HPDE6-E6E7 (cell line): ENCODE data around the gene ARRDC5.
A peak's percentile ranks its signal among the peaks of the same experiment; 100 is the strongest.
"Not testable (repeated sequence)": the region's sequence is repeated elsewhere in the genome, so short reads cannot be mapped to it uniquely, and the experiment has no call there.

Source experiments
- DNase-seq: peaks from one replicate; pipeline ENCODE4 v3.0.0; 2011; ENCODE audit warnings: missing footprints; ENCODE audit errors: extremely low spot score

Gene ARRDC5

DNA sequence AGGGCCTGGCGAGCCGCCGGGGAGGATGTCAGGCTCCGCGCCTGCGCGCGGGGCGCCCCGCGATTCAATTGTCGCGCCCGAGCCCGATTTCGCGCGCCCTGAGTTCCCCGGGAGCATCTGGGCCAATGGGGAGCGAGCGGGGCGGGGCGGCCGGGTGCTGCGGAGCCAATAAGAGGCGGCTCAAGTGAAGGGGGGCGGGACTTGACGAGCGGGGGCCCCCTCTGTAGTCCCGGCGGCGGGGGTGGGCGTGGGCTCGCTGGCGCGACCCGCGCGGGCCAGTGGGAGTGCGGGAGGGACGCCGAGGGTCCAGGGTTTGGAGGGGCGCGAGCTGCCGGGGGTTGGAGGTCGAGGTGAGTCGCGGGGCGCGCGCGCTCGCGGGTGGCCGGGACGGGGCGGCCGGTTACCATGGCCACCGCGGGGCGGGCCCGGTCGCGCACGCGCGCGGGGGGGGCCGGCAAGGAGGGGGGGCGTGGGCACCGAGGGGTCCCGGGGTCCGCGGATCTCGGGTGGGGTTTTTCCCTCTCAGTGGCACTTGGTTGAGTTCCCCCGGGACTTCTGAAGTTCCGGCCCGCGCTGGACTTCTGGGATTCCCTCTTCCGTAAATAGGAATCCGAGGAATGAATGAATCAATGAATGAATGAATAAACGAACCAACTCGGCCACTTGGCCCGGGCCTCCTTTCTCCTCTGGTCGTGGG, 7.3 kb upstream of the ARRDC5 start:
- peak; percentile 75 for DNase-seq

DNA sequence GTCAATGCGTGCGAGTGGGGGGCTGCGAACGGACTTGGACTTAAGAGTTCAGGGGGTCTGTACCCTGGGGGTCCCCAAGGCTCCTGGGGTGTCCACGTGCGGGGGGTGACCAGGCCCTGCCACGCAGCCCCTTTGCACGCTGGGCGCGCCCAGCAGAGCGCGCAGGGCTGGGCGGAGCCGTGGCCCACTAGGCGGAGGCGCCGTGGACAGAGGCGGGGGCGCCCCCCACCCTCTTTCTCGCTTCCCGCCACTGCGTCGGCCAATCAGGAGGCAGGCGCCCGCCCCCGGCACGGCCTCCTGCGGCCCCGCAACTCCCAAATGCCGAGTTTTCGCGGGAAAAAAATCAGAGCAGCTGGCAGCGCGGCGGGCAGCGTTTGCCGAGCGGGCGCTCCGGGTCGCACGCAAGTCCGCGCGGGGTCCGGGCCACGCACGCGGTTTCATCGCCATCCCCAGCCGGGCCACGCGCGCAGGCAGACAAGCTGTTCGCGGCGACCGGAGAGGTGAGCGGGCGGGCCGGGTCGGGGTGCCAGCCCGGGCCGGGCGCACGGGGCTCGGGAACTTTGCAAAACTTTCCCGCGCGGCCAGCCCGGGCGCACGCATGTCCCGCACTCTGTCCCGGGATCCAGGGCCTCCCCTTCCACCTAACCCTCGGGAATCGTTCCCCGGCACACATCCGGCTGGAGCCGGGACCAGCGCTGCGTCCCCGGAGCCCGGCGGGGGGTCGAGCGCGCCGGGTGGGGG, 6.6 kb upstream of the ARRDC5 start, which contains the start of gene UHRF1:
TSS of gene UHRF1 (plus strand) at position 346 of the 741 bp plus-strand sequence. CDS start 1,385 bp downstream, outside the sequence.
- no peak for DNase-seq

DNA sequence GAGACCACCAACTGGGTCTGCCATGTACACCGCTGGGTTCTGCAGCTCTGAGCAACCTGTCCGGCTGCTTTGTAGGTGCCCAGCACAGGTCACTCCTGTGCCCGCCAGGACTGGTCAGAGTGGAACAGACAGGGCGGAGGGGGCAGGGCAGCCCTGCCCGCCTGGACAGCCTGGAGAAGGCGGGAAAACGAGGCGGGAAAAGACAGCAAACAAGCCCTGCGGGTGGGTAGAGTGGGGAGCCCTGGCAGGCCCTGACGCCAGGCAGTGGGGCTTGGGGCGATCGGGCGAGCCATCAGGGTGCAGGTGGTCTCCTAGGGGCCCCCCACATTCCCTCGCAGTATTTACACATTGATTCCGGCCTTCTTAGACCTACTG, 6.1 kb upstream of the ARRDC5 start:
- no peak for DNase-seq

DNA sequence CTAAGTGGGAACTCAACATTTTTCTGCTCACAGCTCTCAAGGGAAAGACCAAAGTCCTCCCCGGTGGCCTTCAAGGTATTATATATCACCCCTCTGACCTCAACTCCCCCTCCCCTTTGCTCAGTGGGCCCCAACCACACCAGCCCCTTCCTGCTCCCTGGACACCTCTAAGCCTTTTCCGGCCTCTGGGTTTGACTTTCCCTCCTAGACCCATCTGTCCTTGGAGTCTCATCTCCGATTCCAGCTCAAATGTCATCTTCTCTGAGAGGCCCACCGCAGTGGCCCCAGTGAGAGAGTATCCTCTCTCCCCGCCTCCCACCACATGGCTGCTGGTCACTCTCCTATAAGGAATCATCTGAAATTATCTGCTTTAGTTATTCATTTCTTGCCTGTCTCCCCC, 5.7 kb upstream of the ARRDC5 start:
- no peak for DNase-seq

DNA sequence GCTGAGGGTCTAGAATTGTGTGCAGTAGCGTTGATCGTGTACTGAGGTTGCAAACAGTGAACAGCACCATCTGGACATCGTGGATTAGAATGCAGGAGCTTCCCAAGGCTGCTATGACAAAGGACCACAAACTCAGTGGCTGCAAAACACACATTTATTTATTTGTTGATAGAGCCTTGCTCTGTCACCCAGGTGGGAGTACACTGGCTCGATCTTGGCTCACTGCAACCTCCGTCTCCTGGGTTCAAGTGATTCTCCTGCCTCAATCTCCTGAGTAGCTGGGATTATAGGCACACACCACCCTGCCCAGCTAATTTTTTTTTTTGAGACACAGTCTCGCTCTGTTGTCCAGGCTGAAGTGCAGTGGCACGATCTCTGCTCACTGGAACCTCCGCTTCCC, 4.3 kb upstream of the ARRDC5 start:
- no peak for DNase-seq

DNA sequence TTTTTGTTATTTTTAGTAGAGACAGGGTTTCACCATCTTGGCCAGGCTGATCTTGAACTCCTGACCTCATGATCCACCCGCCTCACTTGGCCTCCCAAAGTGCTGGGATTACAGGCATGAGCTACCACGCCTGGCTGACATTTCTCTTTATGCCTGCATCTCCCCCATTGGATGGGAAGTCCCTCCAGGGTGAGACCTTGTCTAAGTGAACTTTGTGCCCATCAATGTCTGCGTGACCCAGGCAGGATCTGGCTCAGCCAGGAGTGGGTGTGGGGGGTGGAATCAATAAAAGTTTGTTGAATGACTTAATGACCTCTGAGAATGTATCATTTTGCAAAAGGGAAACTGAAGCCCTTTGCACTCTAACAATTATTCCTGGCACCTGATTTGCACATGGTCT, 1.8 kb upstream of the ARRDC5 start:
- DNase-seq = no peak

DNA sequence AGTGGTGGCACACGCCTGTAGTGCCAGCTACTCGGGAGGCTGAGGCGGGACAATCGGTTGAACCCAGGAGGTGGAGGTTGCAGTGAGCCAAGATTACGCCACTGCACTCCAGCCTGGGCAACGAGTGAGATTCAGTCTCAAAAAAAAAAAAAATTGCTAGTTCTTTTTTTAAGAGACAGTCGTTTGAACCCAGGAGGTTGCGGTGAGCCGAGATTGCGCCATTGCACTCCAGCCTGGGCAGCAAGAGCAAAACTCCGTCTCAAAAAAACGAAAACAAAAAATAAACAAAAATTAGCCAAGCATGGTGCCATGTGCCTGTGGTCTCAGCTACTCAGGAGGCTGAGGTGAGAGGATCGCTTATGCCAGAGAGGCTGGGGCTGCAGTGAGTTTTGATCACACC, 1.8 kb downstream of the ARRDC5 start:
- not testable (repeated sequence) for DNase-seq

DNA sequence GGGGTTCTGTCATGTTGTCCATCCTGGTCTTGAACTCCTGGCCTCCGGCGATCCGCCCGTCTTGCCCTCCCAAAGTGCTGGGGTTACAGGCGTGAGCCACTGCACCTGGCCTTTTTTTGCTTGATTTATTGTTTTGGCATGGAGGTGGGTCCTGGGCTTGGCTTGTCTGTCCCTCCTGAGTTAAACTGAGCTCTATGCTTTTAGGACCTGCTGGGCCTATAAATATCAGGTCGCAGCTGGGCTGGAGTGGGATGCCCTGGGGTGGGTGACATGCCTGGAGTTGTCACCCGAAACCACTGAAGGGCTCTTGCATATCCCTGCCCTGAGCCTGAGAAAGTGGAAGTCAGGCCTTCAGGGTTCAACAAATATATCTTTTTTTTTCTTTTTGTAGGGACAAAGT, 5.5 kb downstream of the ARRDC5 start:
- DNase-seq = no peak

DNA sequence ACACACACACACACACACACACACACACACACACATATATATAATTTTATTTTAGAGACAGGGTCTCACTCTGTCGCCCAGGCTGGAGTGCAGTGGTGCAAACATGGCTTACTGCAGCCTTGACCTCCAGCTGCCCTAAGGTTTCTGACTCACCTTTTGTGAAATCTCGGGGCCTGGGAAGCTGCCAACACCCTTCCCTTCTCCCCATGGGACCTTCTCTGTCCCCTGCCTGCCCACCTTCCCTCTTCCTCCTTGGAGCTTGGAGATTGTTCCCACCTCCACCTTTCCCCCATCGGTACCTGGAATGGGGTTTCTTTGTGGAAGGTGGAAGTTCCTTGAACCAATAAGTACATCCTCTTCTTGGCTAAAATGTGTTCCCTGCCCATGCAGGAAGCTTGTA, 6.3 kb downstream of the ARRDC5 start:
- DNase-seq = no peak

DNA sequence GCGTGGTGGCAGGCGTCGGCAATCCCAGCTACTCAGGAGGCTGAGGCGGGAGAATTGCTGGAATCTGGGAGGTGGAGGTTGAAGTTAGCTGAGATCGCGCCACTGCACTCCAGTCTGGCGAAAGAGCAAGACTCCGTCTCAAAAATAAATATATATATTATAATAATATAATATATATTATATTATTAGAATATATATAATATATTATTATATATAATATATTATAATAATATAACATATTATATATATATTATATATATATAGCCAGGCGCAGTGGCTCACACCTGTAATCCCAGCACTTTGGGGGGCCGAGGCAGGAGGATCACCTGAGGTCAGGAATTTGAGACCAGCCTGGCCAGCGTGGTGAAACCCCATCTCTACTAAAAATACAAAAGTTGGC, 9.7 kb downstream of the ARRDC5 start:
- not testable (repeated sequence) for DNase-seq

DNA sequence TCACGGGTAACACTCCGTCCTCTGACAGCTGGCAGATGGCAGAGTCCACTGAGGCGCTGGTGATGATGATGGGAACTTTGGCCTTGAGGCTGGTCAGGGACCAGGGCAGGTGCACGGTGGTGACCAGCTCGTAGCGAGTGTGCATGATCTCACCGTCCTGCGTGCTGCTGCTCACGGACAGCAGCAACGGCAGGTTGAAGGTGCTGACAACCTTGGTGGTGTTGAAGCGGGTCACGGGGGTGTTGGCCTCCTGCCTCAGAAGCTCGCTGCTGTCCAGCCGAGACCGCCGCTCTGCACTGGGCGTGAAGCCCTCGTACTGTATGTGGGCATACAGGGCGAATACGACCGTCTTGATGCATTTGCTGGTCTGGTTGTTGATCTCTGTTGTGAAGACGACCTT, 11.6 kb downstream of the ARRDC5 start:
- no peak for DNase-seq

DNA sequence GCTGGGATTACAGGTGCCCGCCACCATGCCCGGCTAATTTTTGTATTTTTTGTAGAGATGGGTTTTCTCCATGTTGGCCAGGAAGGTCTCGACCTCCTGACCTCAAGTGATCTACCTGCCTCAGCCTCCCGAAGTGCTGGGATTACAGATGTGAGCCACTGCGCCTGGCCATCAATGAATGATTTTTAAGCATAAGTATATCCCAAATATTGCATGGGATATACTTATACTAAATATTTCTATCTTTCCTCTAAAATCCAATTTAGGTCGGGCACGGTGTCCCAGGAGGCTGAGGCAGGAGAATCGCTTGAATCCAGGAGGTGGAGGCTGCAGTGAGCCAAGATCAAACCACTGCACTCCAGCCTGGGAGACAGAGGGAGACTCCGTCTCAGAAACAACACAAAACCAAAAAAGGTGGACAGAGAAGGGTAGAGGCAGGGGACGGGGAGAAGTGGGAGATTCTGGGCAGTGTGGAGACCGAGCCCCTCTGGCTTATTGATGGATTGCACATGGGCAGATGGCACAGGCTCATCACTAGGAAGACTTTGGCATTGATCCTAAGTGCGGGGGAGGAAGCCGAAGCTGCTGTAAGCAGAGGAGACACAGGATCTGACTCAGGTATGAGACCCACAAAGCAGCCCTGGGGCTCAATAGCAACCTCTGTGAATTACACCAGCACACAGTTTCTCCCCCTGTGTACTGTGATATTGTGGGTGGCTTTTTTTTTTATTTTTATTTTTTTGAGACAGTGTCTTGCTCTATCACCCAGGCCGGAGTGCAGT, 13.5 kb downstream of the ARRDC5 start:
- peak; percentile 89 for DNase-seq

DNA sequence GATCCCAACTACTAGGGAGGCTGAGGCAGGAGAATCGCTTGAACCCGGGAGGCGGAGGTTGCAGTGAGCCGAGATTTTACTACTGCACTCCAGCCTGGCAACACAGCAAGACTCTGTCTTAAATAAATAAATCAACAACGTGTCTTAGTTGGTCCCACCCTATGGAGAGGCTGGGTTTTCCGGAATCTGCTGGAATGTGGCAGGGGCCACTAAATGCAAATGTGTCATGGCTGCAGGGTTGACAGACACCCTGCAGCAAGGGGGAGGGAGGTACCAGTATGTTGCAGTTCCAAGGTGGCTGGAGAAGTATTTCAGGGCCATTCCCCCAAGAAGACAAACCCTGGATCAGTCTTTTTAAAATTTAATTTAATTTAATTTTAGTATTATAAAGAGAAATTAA, 14.9 kb downstream of the ARRDC5 start:
- DNase-seq = not testable (repeated sequence)

DNA sequence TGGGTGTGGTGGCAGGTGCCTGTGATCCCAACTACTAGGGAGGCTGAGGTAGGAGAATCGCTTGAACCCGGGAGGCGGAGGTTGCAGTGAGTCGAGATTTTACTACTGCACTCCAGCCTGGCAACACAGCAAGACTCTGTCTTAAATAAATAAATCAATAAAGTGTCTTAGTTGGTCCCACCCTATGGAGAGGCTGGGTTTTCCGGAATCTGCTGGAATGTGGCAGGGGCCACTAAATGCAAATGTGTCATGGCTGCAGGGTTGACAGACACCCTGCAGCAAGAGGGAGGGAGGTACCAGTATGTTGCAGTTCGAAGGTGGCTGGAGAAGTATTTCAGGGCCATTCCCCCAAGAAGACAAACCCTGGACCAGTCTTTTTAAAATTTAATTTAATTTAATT, 17.7 kb downstream of the ARRDC5 start:
- DNase-seq = not testable (repeated sequence)

DNA sequence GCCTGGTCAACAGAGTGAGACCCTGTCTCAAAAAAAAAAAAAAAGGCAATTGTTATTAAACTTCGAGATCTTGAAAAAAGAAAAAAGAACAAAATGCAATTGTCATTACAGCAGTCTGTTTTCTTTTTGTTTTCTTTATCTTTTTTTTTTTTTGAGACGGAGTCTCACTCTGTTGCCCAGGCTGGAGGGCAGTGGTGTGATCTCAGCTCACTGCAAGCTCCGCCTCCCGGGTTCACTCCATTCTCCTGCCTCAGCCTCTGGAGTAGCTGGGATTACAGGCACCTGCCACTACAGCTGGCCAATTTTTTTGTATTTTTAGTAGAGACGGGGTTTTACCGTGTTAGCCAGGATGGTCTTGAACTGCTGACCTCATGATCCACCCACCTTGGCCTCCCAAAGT, 19.8 kb downstream of the ARRDC5 start:
- not testable (repeated sequence) for DNase-seq

DNA sequence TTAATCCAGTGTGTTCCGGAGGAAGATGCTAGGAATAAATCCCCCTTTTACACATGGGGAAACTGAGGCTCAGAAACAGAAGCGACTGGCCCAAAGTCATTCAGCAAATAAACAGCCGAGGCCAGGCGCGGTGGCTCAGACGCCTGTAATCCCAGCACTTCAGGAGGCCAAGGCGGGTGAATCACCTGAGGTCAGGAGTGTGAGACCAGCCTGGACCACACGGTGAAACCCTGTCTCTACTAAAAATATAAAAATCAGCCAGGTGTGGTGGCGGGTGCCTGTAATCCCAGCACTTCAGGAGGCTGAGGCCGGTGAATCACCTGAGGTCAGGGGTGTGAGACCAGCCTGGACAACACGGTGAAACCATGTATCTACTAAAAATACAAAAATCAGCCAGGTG, 23.7 kb downstream of the ARRDC5 start:
- DNase-seq = no peak

DNA sequence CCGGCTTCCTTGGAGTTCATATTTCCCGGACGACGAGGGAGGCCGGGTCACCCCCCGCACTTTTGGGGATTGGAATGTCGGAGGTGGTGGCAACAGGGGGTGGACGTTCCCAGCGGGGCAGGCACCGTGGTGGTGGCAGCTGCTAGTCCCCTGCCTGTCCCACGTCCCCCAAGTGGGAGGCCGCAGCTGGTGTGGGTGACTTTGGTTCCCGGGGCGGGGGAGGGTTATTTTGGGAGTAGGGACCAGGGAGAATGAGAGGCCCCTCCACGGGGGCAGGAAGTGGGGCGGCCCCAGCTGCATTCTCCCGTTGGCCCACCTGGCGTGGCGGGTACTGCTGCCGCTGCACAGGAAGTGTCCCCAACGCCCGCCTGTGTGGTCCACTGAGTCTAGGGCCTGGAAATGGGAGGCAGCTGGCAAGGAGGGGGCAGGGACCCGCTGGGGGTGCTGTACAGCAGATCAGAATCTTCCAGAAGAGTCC, 24.2 kb downstream of the ARRDC5 start:
- DNase-seq = no peak

DNA sequence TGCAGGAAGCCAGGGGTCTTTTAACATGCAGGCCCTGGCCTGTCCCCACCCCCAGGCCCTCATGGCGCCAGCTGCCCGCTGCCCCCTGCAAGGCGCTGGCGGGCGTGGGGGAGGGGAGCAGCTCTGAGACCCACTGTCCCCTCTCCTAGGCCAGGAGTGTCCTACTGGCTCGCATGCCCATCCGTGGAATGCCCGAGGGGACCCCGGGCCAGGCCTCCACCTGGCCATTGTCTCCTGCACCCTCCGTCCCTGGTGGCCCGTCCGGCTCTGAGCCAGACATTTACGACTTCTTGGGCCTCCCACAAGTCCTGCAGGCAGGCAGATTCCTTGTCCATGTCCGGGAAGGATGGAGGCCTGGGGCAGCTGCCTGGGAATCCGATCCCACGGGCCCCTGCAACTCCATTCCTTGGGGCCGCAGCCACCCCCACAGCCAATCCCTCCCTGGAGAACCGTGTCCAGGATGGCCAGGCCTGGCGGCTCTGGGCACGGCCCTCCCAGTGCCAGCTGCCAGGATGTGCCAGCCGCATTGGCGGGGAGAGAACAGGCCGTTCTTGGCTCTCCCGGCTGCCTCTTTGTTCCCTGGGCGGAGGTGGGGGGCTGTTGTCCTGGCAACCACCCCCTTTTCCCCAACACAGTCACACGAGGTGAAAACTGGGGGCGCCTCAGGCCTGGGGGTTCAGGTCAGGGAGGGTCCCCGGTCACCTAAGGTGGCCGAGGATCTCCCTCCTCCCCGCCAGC, 24.8 kb downstream of the ARRDC5 start:
- DNase-seq = no peak

DNA sequence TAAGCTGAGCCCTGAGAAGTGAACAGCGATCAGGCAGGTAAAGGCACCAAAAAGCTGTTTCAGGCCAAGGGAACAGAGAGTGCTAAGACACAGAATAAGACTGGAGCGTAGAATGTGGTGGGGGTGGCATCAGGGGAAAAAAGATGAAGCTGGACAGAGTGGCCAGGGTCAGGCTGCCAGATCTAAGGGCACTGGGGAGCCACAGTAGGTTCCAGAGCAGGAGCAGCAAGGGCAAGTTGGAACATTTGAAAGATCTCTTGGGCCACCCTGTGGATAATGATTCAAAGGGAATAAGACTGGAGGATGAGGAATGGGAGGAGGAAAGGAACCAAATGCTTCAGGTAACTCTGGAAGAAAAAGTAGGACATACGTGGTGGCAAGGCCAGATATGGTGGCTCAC, 28.8 kb downstream of the ARRDC5 start:
- no peak for DNase-seq

DNA sequence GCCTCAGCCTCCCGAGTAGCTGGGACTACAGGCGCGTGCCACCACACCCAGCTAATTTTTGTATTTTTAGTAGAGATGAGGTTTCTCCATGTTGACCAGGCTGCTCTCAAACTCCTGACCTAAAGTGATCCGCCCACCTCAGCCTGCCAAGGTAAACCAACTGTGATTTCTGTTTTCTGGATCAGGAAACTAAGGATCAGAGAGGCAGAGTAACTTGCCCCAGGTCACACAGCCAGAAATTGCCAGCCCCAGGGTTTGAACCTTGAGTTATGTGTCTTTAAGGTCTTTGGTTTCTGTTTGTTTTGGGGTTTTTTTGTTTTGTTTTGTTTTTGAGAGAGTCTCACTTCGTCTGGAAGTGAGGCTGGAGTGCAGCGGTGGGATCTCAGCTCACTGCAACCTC, 31.0 kb downstream of the ARRDC5 start:
- DNase-seq = no peak

DNA sequence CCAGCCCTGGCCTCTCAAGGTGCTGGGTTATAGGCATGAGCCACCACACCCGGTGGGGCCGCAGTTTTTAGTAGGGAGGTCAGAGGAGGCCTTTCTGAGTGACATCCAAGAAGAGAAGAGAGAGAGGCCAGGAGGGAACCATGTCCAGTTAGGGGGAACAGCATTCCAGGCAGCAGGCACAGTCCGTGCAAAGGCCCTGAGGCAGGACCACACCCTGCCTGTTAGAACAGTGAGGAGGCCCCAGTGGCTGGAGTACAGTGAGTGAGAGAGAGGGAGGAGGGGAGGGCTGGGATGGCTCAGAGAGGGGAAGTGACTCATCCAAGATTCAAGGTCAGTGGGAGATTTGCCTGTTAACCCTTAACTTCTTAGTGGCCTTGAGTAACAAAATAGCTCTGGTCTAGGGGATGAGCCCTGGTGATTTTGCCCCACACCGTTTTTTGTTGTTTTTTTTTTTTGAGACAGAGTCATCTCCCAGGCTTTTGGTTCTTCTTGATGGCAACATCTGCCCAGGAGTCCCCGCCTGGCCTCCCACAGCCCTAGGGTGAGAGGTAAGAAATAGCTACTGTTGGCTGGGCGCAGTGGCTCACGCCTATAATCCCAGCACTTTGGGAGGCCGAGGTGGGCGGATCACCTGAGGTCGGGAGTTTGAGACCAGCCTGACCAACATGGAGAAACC, 32.5 kb downstream of the ARRDC5 start:
- DNase-seq = peak; percentile 80
